Left ventricle myocardium inferior (tissue), 1 donor: ENCODE results near the gene MFAP2. TPM values are rescaled to one million over a fixed set of nuclear protein-coding genes. Genes with fewer than 3 reads are reported as not detected.
A peak's percentile ranks its signal among the peaks of the same experiment; 100 is the strongest.

ENCODE experiments used
- DNase-seq: peaks from one replicate; pipeline ENCODE4 v3.0.0-alpha.2; 2020
- H3K27ac ChIP-seq: fragments of 200-600 bp; replicated peaks from 2 replicates; pipeline ENCODE4 v1.8.0; 2021
- H3K27me3 ChIP-seq: fragments of 200-600 bp; 2 replicates; pipeline ENCODE4 v1.8.0; 2021; ENCODE audit warnings: low read depth
- H3K36me3 ChIP-seq: fragments of 200-600 bp; 2 replicates; pipeline ENCODE4 v1.8.0; 2021
- H3K4me1 ChIP-seq: fragments of 200-600 bp; 2 replicates; pipeline ENCODE4 v1.8.0; 2021
- H3K4me3 ChIP-seq: fragments of 200-600 bp; 2 replicates; pipeline ENCODE4 v1.8.0; 2021; ENCODE audit warnings: mild to moderate bottlenecking, moderate library complexity
- H3K9me3 ChIP-seq: fragments of 200-600 bp; replicated peaks from 2 replicates; pipeline ENCODE4 v1.8.0; 2021
- CTCF ChIP-seq: fragments of 200-600 bp; IDR thresholded peaks from 2 replicates; pipeline ENCODE4 v1.8.0; 2021; ENCODE audit warnings: antibody characterized with exemption, mild to moderate bottlenecking, borderline replicate concordance
- intact Hi-C: fragments of 100-400 bp; cut with micrococcal nuclease; formaldehyde crosslinking; loops from one replicate; pipeline ENCODE4 v1.11.0; 2022
- total RNA-seq: library from RNA; stranded (reverse); fragmentation: NEBNext Ultra II Directional; extraction: Animal tissue kit (Norgen Biotek cat#: 25700); gene quantifications from one replicate; pipeline ENCODE4 v1.2.1, GENCODE V29; 2021
- donor health status: DM: no; HTN: yes; CAD: no; lungs with severe emphysema.

Gene MFAP2
- total RNA-seq, 1 donor from 2014 or later, result 3.0 TPM

- Histone ChIP-seq H3K36me3 (peaks cover 54% of the 10 kb centered on the region), H3K4me1 (no peaks in the 10 kb centered on the region), H3K27ac (no peak overlapping the region), H3K4me3 (no peak overlapping the region), H3K9me3 (no peaks in the 10 kb centered on the region), H3K27me3 (peaks cover 4% of the 10 kb centered on the region)
- no peak for TF ChIP-seq CTCF
- DNase-seq, result no peak
- intact Hi-C loops, result no loop called here
Observed at GRCh38 chr1:16986113-16986512, 5.7 kb upstream of the MFAP2 start.

GRCh38 chr1:16984717-16985116, 4.3 kb upstream of the MFAP2 start:
- Histone ChIP-seq H3K4me3 (no peak overlapping the region), H3K9me3 (no peaks in the 10 kb centered on the region), H3K27me3 (peaks cover 18% of the 10 kb centered on the region), H3K27ac (peak overlapping the region; percentile 14), H3K4me1 (peaks cover 11% of the 10 kb centered on the region), H3K36me3 (peaks cover 40% of the 10 kb centered on the region)
- DNase-seq, result peak; percentile 65
- intact Hi-C loops, result no loop called here
- no peak for TF ChIP-seq CTCF

GRCh38 chr1:16983649-16984048, 3.2 kb upstream of the MFAP2 start:
- no peak for TF ChIP-seq CTCF
- Histone ChIP-seq H3K27me3 (peaks cover 26% of the 10 kb centered on the region), H3K4me3 (no peak overlapping the region), H3K27ac (no peak overlapping the region), H3K4me1 (peaks cover 21% of the 10 kb centered on the region), H3K36me3 (peaks cover 30% of the 10 kb centered on the region), H3K9me3 (no peaks in the 10 kb centered on the region)
- DNase-seq, result no peak
- intact Hi-C loops, result no loop called here

- H3K27ac ChIP-seq, result no peak overlapping the region
- peaks cover 23% of the 10 kb centered on the region for H3K36me3 ChIP-seq
- no peaks in the 10 kb centered on the region for H3K9me3 ChIP-seq
- intact Hi-C loops, result no loop called here
- peaks cover 26% of the 10 kb centered on the region for H3K4me1 ChIP-seq
- TF ChIP-seq CTCF, result no peak
- no peak overlapping the region for H3K4me3 ChIP-seq
- DNase-seq, result no peak
- peaks cover 26% of the 10 kb centered on the region for H3K27me3 ChIP-seq
Observed at GRCh38 chr1:16982902-16983301, 2.5 kb upstream of the MFAP2 start.

- no peak for DNase-seq
- H3K27me3 ChIP-seq, result peaks cover 26% of the 10 kb centered on the region
- no peak for TF ChIP-seq CTCF
- no peak overlapping the region for H3K27ac ChIP-seq
- H3K36me3 ChIP-seq, result peaks cover 9% of the 10 kb centered on the region
- no peaks in the 10 kb centered on the region for H3K9me3 ChIP-seq
- intact Hi-C loops, result no loop called here
- peaks cover 26% of the 10 kb centered on the region for H3K4me1 ChIP-seq
- H3K4me3 ChIP-seq, result no peak overlapping the region
Observed at GRCh38 chr1:16981269-16981849, 939 bp upstream of the MFAP2 start.
